Measurements from ENCODE around the gene SMIM43. TPM values are rescaled to one million over a fixed set of nuclear protein-coding genes. Genes with fewer than 3 reads are reported as not detected.

The SMIM43 gene
- total and polyA plus RNA-seq, 4 donors, result 0.07 to 18.2 (median 0.16) TPM

DNA sequence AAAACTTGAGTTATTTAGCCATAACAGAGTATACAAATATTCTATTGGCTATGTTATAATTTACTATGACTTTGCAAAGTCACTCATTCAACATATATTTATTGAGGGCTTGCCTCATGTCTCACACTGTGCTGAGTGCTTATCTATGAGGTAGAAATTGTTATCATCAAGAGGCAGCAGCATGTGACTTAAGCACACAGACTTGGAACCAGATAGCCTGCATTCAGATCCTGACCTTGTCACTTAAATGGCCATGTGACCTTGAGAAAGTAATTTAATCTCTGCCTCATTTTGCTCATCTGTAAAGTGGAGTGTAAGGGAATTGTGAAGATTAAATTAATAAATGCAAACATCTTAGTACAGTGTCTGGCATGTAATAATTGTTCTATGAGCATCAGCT is 26.0 kb upstream of the SMIM43 start:
- TF ChIP-seq CTCF (IDR thresholded peaks at IDR 0.05; ENCODE audit: control extremely low read depth, extremely low read depth), result no peak
- no peaks in the 10 kb centered on the region for H3K9me3 ChIP-seq (ENCODE audit: control insufficient read depth in 4 of 4, insufficient read depth in 3 of 4, low read length in 3 of 4)
- peaks cover 0 to 6% (median 0%) of the 10 kb centered on the region in 5 donors for H3K4me1 ChIP-seq (ENCODE audit: control insufficient read depth in 5 of 5, insufficient read depth in 5 of 5, low read length in 5 of 5)
- H3K9ac ChIP-seq (ENCODE audit: insufficient read depth in 1 of 2, low read length in 2 of 2), result no peak overlapping the region
- DNase-seq (peak in 1 of 3 donors; percentile 6), ATAC-seq (ENCODE audit: insufficient read depth, low FRiP score) (no peak)
- no peak overlapping the region for H3K4me3 ChIP-seq
- no peaks in the 10 kb centered on the region for H3K27me3 ChIP-seq (ENCODE audit: control insufficient read depth in 3 of 3, insufficient read depth in 3 of 3, low read length in 2 of 3)
- H3K27ac ChIP-seq (ENCODE audit: low read depth in 1 of 2, low read length in 1 of 2), result no peak overlapping the region
- no peaks in the 10 kb centered on the region for H3K36me3 ChIP-seq (ENCODE audit: control insufficient read depth in 4 of 4, insufficient read depth in 4 of 4, low read length in 4 of 4)

GRCh38 chr4:121789960-121790829 is 25.2 kb upstream of the SMIM43 start:
- Histone ChIP-seq H3K4me1 (ENCODE audit: control insufficient read depth in 5 of 5, insufficient read depth in 5 of 5, low read length in 5 of 5) (no peaks in the 10 kb centered on the region), H3K9ac (ENCODE audit: insufficient read depth in 1 of 2, low read length in 2 of 2) (no peak overlapping the region), H3K9me3 (ENCODE audit: control insufficient read depth in 4 of 4, insufficient read depth in 3 of 4, low read length in 3 of 4) (no peaks in the 10 kb centered on the region), H3K27me3 (ENCODE audit: control insufficient read depth in 3 of 3, insufficient read depth in 3 of 3, low read length in 2 of 3) (no peaks in the 10 kb centered on the region), H3K4me3 (no peak overlapping the region), H3K27ac (ENCODE audit: low read depth in 1 of 2, low read length in 1 of 2) (no peak overlapping the region), H3K36me3 (ENCODE audit: control insufficient read depth in 4 of 4, insufficient read depth in 4 of 4, low read length in 4 of 4) (no peaks in the 10 kb centered on the region)
- WGBS, 2 donors, result 84 to 85% methylated on average over 3 of the region's 3 CpGs
- TF ChIP-seq CTCF (IDR thresholded peaks at IDR 0.05; ENCODE audit: control extremely low read depth, extremely low read depth), result no peak
- DNase-seq (no peak), ATAC-seq (ENCODE audit: insufficient read depth, low FRiP score) (no peak)

- Histone ChIP-seq H3K4me1 (ENCODE audit: control insufficient read depth in 5 of 5, insufficient read depth in 5 of 5, low read length in 5 of 5) (peaks cover 0 to 1% (median 0%) of the 10 kb centered on the region in 5 donors), H3K27ac (ENCODE audit: low read depth in 1 of 2, low read length in 1 of 2) (no peak overlapping the region), H3K27me3 (ENCODE audit: control insufficient read depth in 3 of 3, insufficient read depth in 3 of 3, low read length in 2 of 3) (no peaks in the 10 kb centered on the region), H3K9me3 (ENCODE audit: control insufficient read depth in 4 of 4, insufficient read depth in 3 of 4, low read length in 3 of 4) (peaks cover 0 to 2% (median 0%) of the 10 kb centered on the region in 4 donors), H3K36me3 (ENCODE audit: control insufficient read depth in 4 of 4, insufficient read depth in 4 of 4, low read length in 4 of 4) (no peaks in the 10 kb centered on the region), H3K4me3 (no peak overlapping the region), H3K9ac (ENCODE audit: insufficient read depth in 1 of 2, low read length in 2 of 2) (no peak overlapping the region)
- DNase-seq (no peak), ATAC-seq (ENCODE audit: insufficient read depth, low FRiP score) (no peak)
- WGBS, 2 donors, result 84 to 88% methylated on average over 1 of the region's 1 CpG
- TF ChIP-seq CTCF (IDR thresholded peaks at IDR 0.05; ENCODE audit: control extremely low read depth, extremely low read depth), result no peak
These were observed 24.5 kb upstream of the SMIM43 start for GRCh38 chr4:121789455-121789854.

All from lung (tissue), 12 donors.